Osteoblast (primary cell): Measurements from ENCODE around the gene FAT2. TPM values are rescaled to one million over a fixed set of nuclear protein-coding genes. Genes with fewer than 3 reads are reported as not detected.

Experiments
- DNase-seq: peaks from one replicate; pipeline ENCODE4 v3.0.0; 2011; ENCODE audit warnings: low spot score, mixed read lengths; ENCODE audit not compliant: insufficient read length; ENCODE audit errors: missing footprints
- H2AFZ ChIP-seq: 2 replicates; pipeline ENCODE4 v1.6.0; 2011; ENCODE audit warnings: mild to moderate bottlenecking, low read length
- H3K27ac ChIP-seq: 2 replicates; pipeline ENCODE4 v1.5.1; 2011; ENCODE audit warnings: mild to moderate bottlenecking, low read depth, low read length, moderate library complexity
- H3K27me3 ChIP-seq: 2 replicates; pipeline ENCODE4 v1.6.0; 2012; ENCODE audit warnings: mild to moderate bottlenecking, control low read depth, inconsistent platforms, low read length, moderate library complexity; ENCODE audit not compliant: insufficient read depth
- H3K36me3 ChIP-seq: 2 replicates; pipeline ENCODE4 v1.5.1; 2011; ENCODE audit warnings: mild to moderate bottlenecking, low read length, control low read depth, moderate library complexity; ENCODE audit not compliant: insufficient read depth
- H3K4me1 ChIP-seq: 2 replicates; pipeline ENCODE4 v1.5.1; 2011; ENCODE audit warnings: mild to moderate bottlenecking, low read length, control low read depth, moderate library complexity; ENCODE audit not compliant: insufficient read depth
- H3K4me2 ChIP-seq: 2 replicates; pipeline ENCODE4 v1.6.0; 2011; ENCODE audit warnings: mild to moderate bottlenecking, low read length; ENCODE audit not compliant: insufficient read depth
- H3K4me3 ChIP-seq: fragments of 200-600 bp; sonication (generic); 3 replicates; pipeline ENCODE4 v1.5.1; 2012; ENCODE audit warnings: mild to moderate bottlenecking, low read length, inconsistent platforms; ENCODE audit not compliant: insufficient read depth
- H3K79me2 ChIP-seq: 2 replicates; pipeline ENCODE4 v1.6.0; 2012; ENCODE audit warnings: mild to moderate bottlenecking, low read length, control low read depth, inconsistent platforms; ENCODE audit not compliant: insufficient read depth
- H3K9me3 ChIP-seq: 2 replicates; pipeline ENCODE4 v1.5.1; 2011; ENCODE audit warnings: low read depth, low read length, control low read depth
- H4K20me1 ChIP-seq: 2 replicates; pipeline ENCODE4 v1.6.0; 2012; ENCODE audit warnings: mild to moderate bottlenecking, low read length, control low read depth; ENCODE audit not compliant: insufficient read depth
- total RNA-seq: library from RNA; depleted of rRNA; stranded (reverse); fragments of >200 nt; gene quantifications from 2 replicates; pipeline ENCODE4 v1.2.3, GENCODE V29; 2012
- TF ChIP-seq, protein P1 (sequence below): IDR thresholded peaks from 2 replicates; pipeline ENCODE4 v1.5.1; 2011; ENCODE audit warnings: mild to moderate bottlenecking, low read depth, low read length, moderate library complexity; ENCODE audit errors: extremely low read depth

FAT2 gene
- total RNA-seq, 1 donor: 0.36 TPM

DNA sequence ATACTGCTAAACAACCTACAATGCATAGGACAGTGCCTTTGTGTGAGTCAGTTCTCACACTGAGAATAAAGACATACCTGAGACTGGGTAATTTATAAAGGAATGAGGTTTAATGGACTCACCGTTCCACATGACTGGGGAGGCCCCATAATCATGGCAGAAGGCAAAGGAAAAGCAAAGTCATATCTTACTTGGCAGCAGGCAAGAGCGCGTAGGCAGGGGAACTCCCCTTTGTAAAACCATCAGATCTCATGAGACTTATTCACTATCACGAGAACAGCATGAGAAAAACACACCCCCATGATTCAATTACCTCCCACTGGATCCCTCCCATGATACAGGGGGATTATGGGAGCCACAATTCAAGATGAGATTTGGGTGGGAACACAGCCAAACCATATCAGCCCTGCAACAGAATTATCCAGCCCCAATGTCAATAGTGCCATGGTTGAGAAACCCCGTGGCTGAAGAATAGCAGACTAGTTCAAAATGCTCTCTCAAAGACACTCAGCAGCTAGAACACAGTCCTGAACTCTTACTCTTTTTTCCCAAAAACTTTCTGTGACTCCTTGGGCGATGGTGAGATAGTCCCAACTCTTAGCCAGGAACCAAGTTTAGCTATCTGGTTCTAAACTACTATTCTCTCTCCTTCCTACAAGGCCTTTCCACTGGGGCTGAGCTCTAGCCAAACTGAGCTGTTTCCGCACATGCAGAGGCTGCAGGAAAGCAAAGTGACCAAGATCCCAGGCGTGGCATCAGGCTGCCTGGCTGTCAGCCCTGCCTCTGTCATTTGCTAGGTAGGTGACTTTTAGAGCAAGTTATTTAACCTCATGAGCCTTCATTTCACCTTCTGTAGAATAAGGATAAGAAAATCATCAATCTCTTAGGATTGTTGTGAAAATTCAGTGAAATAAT lies 21.7 kb downstream of the FAT2 start:
- Histone ChIP-seq H3K36me3 (no peaks in the 10 kb centered on the region), H3K27ac (peak overlapping the region; percentile 33), H2AFZ (peak overlapping the region; percentile 22), H4K20me1 (no peaks in the 10 kb centered on the region), H3K4me3 (no peak overlapping the region), H3K9me3 (no peaks in the 10 kb centered on the region), H3K4me1 (peaks cover 4% of the 10 kb centered on the region), H3K4me2 (no peak overlapping the region), H3K79me2 (no peaks in the 10 kb centered on the region), H3K27me3 (peaks cover 10% of the 10 kb centered on the region)
- DNase-seq: no peak
- TF ChIP-seq, protein P1, sequence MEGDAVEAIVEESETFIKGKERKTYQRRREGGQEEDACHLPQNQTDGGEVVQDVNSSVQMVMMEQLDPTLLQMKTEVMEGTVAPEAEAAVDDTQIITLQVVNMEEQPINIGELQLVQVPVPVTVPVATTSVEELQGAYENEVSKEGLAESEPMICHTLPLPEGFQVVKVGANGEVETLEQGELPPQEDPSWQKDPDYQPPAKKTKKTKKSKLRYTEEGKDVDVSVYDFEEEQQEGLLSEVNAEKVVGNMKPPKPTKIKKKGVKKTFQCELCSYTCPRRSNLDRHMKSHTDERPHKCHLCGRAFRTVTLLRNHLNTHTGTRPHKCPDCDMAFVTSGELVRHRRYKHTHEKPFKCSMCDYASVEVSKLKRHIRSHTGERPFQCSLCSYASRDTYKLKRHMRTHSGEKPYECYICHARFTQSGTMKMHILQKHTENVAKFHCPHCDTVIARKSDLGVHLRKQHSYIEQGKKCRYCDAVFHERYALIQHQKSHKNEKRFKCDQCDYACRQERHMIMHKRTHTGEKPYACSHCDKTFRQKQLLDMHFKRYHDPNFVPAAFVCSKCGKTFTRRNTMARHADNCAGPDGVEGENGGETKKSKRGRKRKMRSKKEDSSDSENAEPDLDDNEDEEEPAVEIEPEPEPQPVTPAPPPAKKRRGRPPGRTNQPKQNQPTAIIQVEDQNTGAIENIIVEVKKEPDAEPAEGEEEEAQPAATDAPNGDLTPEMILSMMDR: no peak

DNA sequence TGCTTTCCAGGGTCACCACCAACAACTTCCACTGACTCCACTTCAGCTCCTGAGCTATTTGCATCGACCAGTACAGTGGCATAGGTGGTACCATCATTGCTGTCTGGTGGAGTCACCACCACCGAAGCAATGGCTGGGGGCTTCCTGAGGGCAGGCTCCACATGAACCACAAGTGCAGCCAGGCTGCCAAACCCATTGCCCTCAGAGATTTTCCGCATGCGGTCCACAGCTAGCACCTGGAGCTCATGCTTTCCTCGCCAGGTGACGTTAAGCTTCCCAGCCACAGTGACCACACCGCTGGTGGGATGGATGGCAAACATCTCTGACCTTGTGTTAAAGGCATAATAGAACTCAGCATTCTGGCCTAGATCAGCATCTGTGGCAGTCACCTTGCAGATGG lies 23.1 kb downstream of the FAT2 start:
- no peaks in the 10 kb centered on the region for H3K36me3 ChIP-seq
- peaks cover 6% of the 10 kb centered on the region for H3K27me3 ChIP-seq
- no peak overlapping the region for H3K27ac ChIP-seq
- H2AFZ ChIP-seq: no peak overlapping the region
- no peaks in the 10 kb centered on the region for H3K9me3 ChIP-seq
- no peak for DNase-seq
- H3K4me1 ChIP-seq: peaks cover 4% of the 10 kb centered on the region
- no peaks in the 10 kb centered on the region for H4K20me1 ChIP-seq
- TF ChIP-seq, protein P1: no peak
- no peak overlapping the region for H3K4me2 ChIP-seq
- no peak overlapping the region for H3K4me3 ChIP-seq
- no peaks in the 10 kb centered on the region for H3K79me2 ChIP-seq

DNA sequence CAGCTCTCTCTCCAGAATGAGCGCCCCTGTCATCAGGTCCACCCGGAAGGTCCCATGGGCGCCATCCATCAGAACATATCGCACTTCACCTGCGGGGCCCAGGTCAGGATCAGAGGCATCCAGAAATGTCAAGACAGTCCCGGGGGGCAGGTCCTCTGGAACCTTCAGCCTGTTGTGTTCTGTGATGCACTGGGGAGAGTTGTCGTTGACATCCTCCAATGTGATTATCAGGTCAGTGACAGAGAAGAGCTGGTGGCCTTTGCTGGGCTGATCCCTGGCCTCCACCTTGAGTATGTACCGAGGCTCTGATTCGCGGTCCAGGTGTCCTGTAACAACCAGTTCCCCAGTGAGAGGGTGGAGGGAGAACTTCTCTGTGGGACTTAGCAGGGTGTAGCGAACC lies 25.2 kb downstream of the FAT2 start:
- H3K27me3 ChIP-seq: peaks cover 9% of the 10 kb centered on the region
- H2AFZ ChIP-seq: no peak overlapping the region
- H3K27ac ChIP-seq: no peak overlapping the region
- peaks cover 4% of the 10 kb centered on the region for H3K4me1 ChIP-seq
- H3K4me2 ChIP-seq: no peak overlapping the region
- H4K20me1 ChIP-seq: no peaks in the 10 kb centered on the region
- H3K4me3 ChIP-seq: no peak overlapping the region
- TF ChIP-seq, protein P1: no peak
- no peaks in the 10 kb centered on the region for H3K36me3 ChIP-seq
- no peaks in the 10 kb centered on the region for H3K79me2 ChIP-seq
- no peaks in the 10 kb centered on the region for H3K9me3 ChIP-seq
- no peak for DNase-seq

DNA sequence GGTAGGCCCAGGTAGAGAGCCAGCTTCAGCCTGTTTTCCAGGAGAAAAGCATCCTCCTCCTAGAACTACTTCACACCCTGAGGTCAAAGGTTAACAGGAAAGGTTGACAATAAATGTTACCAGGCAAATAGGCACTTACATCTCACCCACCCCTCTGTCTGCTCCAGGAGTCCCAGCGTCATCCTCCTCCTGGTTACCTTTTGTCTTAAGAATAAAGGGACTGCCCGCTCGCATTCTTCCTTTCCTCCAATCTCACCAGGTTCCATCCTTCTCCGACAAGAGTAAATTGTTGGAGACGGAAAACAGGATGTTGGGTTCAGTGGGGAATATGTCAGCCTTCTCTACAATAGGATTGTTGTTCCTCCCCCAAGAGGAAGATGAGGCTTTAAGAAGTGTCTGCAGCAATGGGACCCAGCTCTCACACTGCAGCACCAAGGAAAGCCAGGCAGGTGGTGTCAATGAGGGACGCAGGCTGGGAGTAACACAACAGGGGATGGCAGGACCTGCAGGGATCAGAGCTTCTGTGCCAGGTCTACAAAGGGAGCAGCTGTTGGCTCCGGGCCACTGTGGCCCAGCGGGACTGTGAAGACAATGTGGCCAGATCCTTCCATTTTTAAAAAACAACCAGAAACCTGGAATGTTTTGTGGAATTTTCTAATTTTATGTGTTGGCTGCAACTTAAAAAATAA lies 29.0 kb downstream of the FAT2 start:
- Histone ChIP-seq H3K79me2 (no peaks in the 10 kb centered on the region), H3K4me3 (no peak overlapping the region), H3K4me2 (no peak overlapping the region), H3K36me3 (no peaks in the 10 kb centered on the region), H3K27ac (no peak overlapping the region), H3K27me3 (peaks cover 14% of the 10 kb centered on the region), H3K4me1 (no peaks in the 10 kb centered on the region), H2AFZ (no peak overlapping the region), H4K20me1 (no peaks in the 10 kb centered on the region), H3K9me3 (no peaks in the 10 kb centered on the region)
- no peak for DNase-seq
- TF ChIP-seq, protein P1: no peak
